Measurements from ENCODE around the gene TAS2R38.
"Not testable (repeated sequence)": the region's sequence is repeated elsewhere in the genome, so short reads cannot be mapped to it uniquely, and the experiment has no call there.

Gene TAS2R38

DNA sequence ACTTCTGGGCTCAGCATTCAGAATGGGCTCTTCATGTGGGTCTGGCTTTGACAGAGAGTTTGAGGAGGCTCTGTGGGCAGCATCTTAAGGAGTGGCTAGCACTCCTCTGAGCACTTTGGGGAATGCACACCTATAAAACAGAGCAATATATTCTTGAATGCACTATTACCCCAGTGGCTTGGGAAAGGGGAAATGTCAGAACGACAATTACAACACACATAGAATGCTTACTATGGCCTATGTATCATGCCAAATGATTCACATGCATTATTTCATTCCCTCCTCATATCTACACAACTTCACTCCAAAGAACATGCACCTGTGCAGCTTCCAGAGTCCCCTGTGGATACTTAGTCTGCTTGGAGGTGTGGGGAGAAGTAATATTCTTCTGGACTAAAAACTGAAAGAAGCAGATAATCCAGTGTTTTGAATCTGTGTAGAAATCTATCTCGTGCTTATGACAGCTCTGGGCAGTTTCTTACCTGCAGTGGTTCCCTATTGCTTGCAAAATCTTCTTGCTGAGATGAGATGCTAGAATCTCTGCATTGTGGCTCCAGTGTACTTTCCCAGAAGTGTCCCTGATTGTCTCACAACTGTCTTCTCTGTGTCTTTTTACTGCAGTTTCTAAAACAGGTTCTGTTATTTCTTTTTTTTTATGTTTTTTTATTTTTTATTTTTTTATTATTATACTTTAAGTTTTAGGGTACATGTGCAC lies 16.6 kb upstream of the TAS2R38 start:
- no peaks in the 10 kb centered on the region for H3K9me3 Mint-ChIP-seq

DNA sequence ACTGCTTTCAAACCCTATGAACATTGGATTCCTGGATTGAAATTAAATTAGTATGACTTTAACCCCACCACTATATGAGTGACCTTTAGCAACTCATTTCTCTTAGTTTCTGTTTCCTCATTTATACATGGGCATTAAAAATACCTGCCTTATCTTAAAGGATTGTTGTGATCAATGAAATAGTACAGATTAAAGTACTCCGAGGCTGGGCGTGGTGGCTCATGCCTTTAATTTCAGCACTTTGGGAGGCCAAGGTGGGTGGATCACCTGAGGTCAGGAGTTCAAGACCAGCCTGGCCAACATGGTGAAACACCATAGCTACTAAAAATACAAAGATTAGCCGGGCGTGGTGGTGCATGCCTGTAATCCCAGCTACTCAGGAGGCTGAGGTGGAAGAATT lies 14.2 kb upstream of the TAS2R38 start:
- not testable (repeated sequence) for H3K27me3 Mint-ChIP-seq, H3K4me3 Mint-ChIP-seq, H3K9me3 Mint-ChIP-seq, H3K36me3 Mint-ChIP-seq, H3K27ac Mint-ChIP-seq, H3K4me1 Mint-ChIP-seq

More for the DNA sequence above, 16.6 kb upstream of the TAS2R38 start:
- Mint-ChIP-seq H3K4me3 (no peak overlapping the region), H3K36me3 (no peaks in the 10 kb centered on the region), H3K27me3 (peaks cover 2% of the 10 kb centered on the region), H3K4me1 (no peaks in the 10 kb centered on the region), H3K27ac (no peak overlapping the region)

DNA sequence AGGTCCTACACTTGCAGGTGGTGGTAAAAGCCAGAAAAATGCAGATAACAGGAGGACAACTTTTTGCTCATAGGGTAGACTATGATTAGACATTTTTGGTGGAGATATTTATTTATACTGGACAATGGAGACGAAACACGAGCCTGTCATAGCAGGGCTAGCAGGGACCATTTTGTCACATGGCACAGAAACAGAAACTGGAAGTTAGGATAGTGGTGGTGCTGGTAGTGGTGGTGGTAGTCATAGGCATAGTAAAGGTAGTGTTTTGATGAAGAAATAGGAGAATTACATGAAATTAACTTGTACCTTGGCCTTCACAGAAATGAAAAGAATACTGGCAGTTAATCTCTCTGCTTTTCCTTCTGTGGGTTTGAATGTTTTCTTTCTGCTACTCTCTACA lies 13.3 kb upstream of the TAS2R38 start:
- H3K27me3 Mint-ChIP-seq = peaks cover 2% of the 10 kb centered on the region
- no peaks in the 10 kb centered on the region for H3K4me1 Mint-ChIP-seq
- H3K9me3 Mint-ChIP-seq = no peaks in the 10 kb centered on the region
- H3K4me3 Mint-ChIP-seq = no peak overlapping the region
- H3K27ac Mint-ChIP-seq = no peak overlapping the region
- H3K36me3 Mint-ChIP-seq = no peaks in the 10 kb centered on the region

DNA sequence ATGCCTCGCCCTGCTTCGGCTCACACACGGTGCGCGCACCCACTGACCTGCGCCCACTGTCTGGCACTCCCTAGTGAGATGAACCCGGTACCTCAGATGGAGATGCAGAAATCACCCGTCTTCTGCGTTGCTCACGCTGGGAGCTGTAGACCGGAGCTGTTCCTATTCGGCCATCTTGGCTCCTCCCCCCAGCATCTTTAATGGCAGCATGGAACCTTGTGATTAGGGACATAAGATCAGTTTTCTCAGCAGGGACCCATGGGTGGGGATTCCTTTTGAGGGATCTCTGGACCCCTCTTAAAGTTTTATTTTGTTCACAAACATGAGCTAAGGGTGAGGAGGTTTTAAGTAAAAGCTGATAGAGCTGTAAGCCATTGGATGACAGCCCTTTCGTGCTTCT lies 12.4 kb upstream of the TAS2R38 start:
- not testable (repeated sequence) for H3K27ac Mint-ChIP-seq, H3K4me1 Mint-ChIP-seq, H3K36me3 Mint-ChIP-seq, H3K9me3 Mint-ChIP-seq, H3K27me3 Mint-ChIP-seq, H3K4me3 Mint-ChIP-seq

DNA sequence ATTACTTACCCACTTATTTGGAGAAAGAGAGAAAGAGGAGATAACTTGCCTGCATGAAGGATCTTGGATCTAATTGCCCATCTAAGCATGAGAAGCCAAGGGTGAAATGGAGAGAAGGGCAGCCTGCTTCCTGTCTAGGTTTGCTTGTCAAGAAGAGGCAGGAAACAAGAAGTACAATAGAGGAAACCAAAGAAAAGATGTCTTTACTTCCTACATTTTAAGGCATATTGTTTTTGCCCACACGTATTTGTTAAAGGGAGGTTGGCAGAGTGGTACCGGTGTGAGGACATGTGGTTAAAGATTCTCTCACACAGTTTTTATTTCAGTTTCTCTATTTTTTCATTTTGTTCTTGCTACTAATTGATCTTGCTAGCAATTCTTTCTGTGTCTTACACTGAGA lies 6.0 kb upstream of the TAS2R38 start:
- H3K27me3 Mint-ChIP-seq = no peaks in the 10 kb centered on the region
- peaks cover 24% of the 10 kb centered on the region for H3K4me1 Mint-ChIP-seq
- H3K27ac Mint-ChIP-seq = no peak overlapping the region
- H3K36me3 Mint-ChIP-seq = no peaks in the 10 kb centered on the region
- H3K9me3 Mint-ChIP-seq = no peaks in the 10 kb centered on the region
- H3K4me3 Mint-ChIP-seq = no peak overlapping the region

DNA sequence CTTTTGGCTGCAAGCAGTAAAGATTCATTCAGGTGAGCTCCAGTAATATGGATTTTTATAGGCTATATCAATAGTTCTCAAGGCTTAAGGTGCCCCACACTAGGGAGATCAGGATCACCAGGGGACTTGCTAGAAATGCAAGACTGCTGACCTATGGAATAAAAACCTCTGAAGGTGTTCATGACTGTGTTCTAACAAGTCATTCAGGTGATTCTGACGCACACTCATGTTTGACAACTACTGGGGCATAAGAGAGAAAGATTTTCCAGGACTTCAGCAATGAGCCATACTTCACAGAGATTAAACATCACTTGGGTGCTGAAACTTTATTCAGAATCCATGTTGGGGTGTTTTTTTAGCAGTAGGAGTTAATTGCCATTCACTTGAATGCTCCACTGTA lies 4.8 kb upstream of the TAS2R38 start:
- H3K36me3 Mint-ChIP-seq = no peaks in the 10 kb centered on the region
- no peaks in the 10 kb centered on the region for H3K27me3 Mint-ChIP-seq
- H3K27ac Mint-ChIP-seq = no peak overlapping the region
- no peak overlapping the region for H3K4me3 Mint-ChIP-seq
- H3K9me3 Mint-ChIP-seq = no peaks in the 10 kb centered on the region
- H3K4me1 Mint-ChIP-seq = peaks cover 24% of the 10 kb centered on the region

DNA sequence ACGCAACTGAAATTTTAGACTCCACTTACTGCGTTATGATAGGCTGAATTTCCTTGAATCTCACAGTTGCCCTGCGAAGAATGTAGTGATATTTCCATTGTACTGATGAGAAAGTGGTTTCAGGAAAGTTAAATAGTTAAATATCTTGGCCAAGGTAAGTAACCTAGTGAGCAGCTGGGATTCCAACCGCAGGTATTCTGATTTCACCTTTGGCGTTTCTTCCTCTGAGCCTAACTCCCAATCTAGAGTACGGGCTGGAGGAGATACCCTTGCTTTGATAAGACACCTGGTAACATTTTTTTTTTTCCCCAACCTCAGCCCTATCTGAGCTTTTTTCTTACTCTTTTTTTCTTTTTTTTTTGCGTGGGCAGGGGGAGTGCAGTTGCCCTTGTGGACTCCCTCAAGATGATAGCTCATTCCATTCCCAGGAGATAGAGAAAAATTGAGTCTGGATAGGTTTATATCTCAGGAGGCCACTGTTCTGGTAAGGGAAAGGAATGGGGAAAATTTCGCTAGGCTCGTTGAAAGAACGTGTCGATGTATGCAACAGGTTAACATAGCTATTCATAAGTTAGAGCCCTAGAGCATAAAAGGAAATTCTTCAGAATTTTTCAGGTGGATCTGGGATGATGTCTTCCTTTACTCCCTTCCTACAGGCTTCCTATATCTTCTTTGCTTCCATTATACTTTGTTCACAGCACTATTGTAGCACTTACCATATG lies 3.1 kb upstream of the TAS2R38 start:
- H3K27ac Mint-ChIP-seq = peak overlapping the region; percentile 23

DNA sequence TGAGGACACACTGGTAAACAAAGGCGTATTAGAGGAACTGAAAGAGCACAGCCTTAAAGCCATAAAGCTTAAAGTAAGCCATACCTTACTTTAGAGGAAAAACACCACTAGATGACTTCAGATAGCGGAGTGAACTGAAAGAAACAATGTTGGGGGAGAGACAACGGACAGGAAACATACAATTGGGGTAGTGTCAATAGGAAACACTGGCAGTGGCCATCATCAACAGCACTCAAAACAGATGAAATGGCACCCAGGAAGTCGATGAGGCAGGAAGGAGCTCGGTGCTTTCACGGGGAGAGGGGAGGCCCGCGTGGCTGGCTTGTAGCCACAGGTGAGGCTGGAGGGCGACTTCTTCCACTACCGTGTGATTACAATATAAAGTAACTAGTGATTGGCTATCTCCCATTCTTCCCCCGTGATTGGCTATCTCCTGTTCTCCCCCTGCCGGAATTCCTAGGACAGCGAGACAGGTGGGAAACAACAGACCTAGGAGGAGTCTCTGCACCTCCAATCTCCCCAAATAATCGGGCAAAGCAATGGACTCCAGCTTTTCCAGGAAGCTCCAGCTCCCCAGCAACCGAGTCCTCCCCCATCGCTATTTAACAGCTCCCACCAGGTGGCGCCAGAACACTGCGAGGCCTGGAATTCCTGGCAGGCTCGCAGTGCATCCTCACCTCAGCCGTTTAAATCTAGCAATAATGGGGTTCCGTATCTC lies 2.4 kb upstream of the TAS2R38 start:
- H3K9me3 Mint-ChIP-seq = no peaks in the 10 kb centered on the region
- peak overlapping the region; percentile 88 for H3K27ac Mint-ChIP-seq
- peak overlapping the region; percentile 90 for H3K4me3 Mint-ChIP-seq
- peaks cover 24% of the 10 kb centered on the region for H3K4me1 Mint-ChIP-seq
- H3K36me3 Mint-ChIP-seq = no peaks in the 10 kb centered on the region
- no peaks in the 10 kb centered on the region for H3K27me3 Mint-ChIP-seq

More for the DNA sequence above, 3.1 kb upstream of the TAS2R38 start:
- Mint-ChIP-seq H3K36me3 (no peaks in the 10 kb centered on the region), H3K4me1 (peaks cover 24% of the 10 kb centered on the region), H3K9me3 (no peaks in the 10 kb centered on the region), H3K27me3 (no peaks in the 10 kb centered on the region), H3K4me3 (peak overlapping the region; percentile 90)

DNA sequence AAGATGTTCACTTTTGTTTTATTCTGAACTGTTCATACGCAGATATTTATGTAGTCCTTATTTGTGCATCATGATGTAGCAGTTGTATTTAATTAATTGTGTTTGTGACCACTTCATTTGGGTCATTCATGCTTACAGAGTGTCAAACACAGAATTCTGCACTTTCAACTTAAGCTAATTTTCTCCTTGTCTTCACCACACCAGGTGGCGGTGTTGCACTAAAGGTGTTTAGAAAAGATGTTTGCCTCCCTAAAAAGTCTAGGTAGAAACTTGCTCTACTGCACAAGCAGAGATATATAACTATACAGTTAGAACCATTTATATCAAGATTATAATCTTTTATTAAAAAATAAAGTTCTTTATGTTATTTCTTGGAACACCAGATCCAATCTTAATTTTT lies 1.3 kb upstream of the TAS2R38 start:
- no peaks in the 10 kb centered on the region for H3K36me3 Mint-ChIP-seq
- H3K27ac Mint-ChIP-seq = no peak overlapping the region
- peaks cover 24% of the 10 kb centered on the region for H3K4me1 Mint-ChIP-seq
- H3K4me3 Mint-ChIP-seq = no peak overlapping the region
- no peaks in the 10 kb centered on the region for H3K27me3 Mint-ChIP-seq
- no peaks in the 10 kb centered on the region for H3K9me3 Mint-ChIP-seq

DNA sequence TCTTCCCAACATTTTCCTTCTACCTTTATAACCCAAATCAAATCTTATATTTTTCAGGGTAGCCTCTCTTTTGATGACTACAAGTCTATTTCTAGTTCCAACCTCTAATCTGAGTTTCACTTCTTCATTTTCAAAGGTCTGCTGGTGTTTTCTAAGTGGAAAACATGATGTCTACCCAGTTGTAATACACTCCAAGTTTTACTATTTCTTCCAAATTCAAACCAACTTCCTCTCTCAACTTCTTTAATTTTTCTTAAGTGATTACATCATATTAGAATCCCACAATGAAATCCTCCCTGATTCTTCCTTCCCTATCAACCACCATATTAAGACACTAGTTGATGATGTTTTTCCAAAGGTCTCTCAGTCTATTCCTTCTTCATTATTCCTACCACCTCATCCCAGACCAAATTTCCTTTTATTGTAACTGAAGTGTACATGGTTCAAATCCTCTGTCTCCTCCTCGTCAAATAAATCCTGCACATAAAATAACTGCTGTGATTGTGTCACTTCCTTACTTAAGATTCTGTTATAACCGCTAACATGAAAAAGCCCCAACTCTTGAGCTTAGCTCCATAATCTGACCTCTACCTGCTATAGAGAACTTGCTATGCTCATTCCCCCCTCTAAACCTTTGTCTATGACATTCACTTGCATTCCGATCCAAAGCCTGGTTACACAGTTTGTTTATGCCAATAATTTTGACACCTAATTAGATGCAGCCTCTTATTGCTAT lies 12.7 kb downstream of the TAS2R38 start:
- H3K36me3 Mint-ChIP-seq = no peaks in the 10 kb centered on the region

DNA sequence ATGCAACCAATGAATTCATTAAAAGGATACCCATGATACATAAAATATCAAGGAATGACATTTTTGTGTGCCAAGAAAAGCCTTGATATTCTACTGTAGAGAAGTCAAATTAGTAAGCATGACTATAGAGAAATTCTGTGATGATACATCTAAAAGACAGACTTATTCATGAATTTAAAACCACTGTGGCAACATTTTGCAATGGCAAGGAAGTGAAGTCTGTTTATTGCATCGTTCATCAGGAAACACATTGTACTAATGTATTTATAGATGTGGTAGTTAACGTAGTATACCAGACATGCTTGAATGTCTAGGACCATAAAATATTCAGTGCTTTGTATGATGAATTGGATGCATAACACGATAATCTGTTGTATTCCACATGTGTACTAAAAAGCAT lies 17.5 kb downstream of the TAS2R38 start:
- no peak overlapping the region for H3K4me3 Mint-ChIP-seq
- H3K9me3 Mint-ChIP-seq = no peaks in the 10 kb centered on the region
- no peak overlapping the region for H3K27ac Mint-ChIP-seq
- peaks cover 9% of the 10 kb centered on the region for H3K27me3 Mint-ChIP-seq
- H3K36me3 Mint-ChIP-seq = no peaks in the 10 kb centered on the region
- no peaks in the 10 kb centered on the region for H3K4me1 Mint-ChIP-seq

More for the DNA sequence above, 12.7 kb downstream of the TAS2R38 start:
- Mint-ChIP-seq H3K27ac (no peak overlapping the region), H3K4me3 (no peak overlapping the region), H3K9me3 (no peaks in the 10 kb centered on the region), H3K4me1 (no peaks in the 10 kb centered on the region), H3K27me3 (peaks cover 1% of the 10 kb centered on the region)

DNA sequence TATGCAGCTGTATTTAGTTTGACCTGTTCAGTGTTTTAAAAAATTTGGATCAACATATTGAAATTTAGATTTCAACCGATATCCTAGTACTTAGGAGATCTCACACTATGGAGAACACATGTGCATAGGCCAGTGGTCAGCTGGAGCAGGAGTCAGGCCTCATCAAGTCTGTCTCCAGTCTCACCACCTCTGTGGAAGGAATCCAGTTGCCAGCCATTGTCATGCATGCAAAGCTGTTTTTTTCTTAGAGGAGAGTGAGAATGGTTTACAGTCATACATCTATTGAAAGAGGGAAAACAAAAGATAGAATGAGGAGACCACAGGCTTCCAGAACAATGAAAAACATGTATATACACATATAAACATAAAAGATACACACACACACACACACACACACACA lies 19.2 kb downstream of the TAS2R38 start:
- Mint-ChIP-seq H3K27ac (no peak overlapping the region), H3K27me3 (peaks cover 9% of the 10 kb centered on the region), H3K9me3 (no peaks in the 10 kb centered on the region)

DNA sequence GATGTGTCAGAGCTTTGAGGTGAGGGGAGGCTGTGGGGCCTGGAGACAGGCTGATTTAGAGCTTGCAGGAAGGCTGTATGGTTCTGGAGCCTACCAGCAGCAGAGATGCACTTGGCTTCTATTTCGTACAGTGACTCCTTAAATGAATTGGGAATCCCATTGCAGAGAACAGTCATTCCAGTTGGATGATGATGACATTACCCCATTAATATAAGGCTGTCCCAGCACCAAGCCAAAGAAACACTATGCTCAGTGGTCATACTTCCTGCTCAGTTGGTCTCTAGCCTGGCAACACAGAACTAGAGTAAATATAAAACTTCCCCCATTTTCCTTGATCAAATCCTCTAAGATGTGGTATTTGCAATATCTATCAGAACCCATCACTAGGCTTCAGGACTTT lies 21.1 kb downstream of the TAS2R38 start:
- no peak overlapping the region for H3K4me3 Mint-ChIP-seq
- no peaks in the 10 kb centered on the region for H3K4me1 Mint-ChIP-seq
- H3K27me3 Mint-ChIP-seq = peaks cover 7% of the 10 kb centered on the region
- no peaks in the 10 kb centered on the region for H3K36me3 Mint-ChIP-seq
- no peaks in the 10 kb centered on the region for H3K9me3 Mint-ChIP-seq
- H3K27ac Mint-ChIP-seq = no peak overlapping the region

More for the DNA sequence above, 19.2 kb downstream of the TAS2R38 start:
- Mint-ChIP-seq H3K4me1 (no peaks in the 10 kb centered on the region), H3K36me3 (no peaks in the 10 kb centered on the region), H3K4me3 (no peak overlapping the region)

DNA sequence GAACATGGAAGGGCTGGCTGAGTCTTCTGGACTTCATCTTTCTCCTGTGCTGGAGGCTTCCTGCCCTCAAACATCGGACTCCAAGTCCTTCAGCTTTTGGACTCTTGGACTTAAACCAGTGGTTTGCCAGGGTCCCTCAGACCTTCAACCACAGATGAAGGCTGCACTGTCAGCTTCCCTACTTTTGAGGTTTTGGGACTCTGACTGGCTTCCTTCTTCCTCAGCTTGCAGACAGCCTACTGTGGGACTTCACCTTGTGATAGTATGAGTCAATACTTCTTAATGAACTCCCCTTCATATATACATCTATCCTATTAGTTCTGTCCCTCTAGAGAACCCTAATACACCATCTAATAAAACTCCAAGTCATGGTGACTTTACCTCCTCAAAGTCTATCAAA lies 22.8 kb downstream of the TAS2R38 start:
- Mint-ChIP-seq H3K27ac (no peak overlapping the region), H3K27me3 (peaks cover 9% of the 10 kb centered on the region), H3K4me3 (no peak overlapping the region), H3K4me1 (no peaks in the 10 kb centered on the region), H3K9me3 (no peaks in the 10 kb centered on the region), H3K36me3 (no peaks in the 10 kb centered on the region)

DNA sequence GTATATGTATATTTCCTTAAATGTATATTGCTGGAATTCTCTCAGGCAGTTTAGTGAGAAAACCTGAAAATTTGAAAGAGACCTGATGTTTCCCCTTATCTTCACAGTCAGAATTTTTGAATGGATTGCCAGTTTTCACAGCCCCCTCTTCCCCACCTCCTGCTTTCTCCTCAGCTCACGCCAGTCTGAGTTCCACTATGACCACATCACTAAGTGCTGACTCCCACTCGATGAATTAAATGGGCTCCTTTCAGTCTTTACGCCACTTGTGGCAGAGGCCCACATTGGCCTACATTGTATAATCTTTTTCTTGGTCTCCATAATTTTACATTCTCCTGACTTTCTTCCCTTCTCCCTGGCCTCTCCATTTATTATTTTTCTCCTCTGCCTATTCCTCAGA lies 23.7 kb downstream of the TAS2R38 start:
- no peak overlapping the region for H3K4me3 Mint-ChIP-seq
- no peaks in the 10 kb centered on the region for H3K36me3 Mint-ChIP-seq
- no peaks in the 10 kb centered on the region for H3K4me1 Mint-ChIP-seq
- H3K27ac Mint-ChIP-seq = no peak overlapping the region
- H3K27me3 Mint-ChIP-seq = peaks cover 6% of the 10 kb centered on the region
- no peaks in the 10 kb centered on the region for H3K9me3 Mint-ChIP-seq

All from activated naive CD4-positive, alpha-beta T cell treated with anti-CD3 and anti-CD28 coated beads, Interleukin-2, amount 50 U/mL, for 24 hours (primary cell).